HG02981 (cell line): ENCODE measurements around the gene SHISA9.

Experiments
- ATAC-seq: cut with Tn5 transposase; IDR thresholded peaks from one replicate; pipeline ENCODE4 v1.9.1; 2021; ENCODE audit warnings: mild to moderate bottlenecking, moderate library complexity; ENCODE audit not compliant: unreplicated experiment

SHISA9 gene

DNA sequence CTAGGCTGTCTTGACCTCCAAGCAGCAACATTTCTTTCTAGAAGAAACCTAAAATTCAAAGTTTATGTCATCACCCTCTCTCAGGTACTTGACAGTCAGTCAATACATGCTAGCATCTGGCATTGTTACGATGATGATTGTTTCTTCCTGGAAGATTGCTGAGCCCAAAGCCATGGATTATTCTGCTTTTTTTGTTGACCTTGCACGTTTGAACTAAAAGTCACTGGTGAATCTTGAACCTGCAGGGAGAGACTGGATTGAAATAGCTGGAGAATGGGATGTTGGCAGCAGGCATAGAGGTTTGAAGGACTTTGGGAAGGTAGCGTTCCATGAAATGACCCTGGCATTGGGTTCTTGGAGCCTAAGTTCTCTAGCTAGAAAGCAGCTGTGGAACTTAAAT is 42.9 kb downstream of the SHISA9 start:
- ATAC-seq: no peak

DNA sequence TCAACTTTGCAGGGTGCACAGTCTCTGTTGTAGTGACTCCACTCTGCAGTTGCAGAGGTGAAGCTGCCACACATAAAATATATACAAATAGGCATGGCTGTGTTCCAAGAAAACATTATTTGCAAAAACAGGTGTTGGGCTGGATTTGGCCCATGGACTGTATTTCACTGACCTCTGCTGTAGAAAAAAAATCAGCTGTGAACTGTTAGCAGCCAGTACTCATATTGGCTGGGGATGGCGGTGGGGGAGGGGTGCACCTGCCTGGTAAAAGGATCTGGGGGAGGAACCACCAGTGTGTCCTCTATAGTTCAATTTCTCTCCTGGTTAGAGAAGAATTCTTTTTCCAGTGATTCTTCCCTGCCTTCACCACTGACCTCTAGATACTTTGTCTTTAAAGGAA is 50.0 kb downstream of the SHISA9 start:
- no peak for ATAC-seq

DNA sequence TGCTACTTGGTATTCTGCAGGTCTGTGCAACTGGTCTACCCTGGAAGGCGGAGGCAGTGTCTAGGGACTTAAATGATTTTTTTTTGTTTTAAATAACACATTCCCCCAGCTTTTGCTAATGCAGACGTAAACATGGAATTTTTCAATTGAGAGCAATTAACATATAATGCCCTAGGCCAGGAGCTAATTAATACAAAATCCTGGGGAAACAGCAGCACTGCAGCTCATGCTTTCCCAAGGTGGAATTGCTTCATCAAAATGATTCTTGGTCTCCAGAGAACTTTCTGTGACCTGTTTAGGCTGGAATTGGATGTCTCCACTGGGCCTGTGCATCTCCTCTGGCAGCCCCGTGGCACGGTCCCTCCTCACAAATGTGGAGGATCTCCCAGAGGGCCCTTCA is 50.6 kb downstream of the SHISA9 start:
- no peak for ATAC-seq

DNA sequence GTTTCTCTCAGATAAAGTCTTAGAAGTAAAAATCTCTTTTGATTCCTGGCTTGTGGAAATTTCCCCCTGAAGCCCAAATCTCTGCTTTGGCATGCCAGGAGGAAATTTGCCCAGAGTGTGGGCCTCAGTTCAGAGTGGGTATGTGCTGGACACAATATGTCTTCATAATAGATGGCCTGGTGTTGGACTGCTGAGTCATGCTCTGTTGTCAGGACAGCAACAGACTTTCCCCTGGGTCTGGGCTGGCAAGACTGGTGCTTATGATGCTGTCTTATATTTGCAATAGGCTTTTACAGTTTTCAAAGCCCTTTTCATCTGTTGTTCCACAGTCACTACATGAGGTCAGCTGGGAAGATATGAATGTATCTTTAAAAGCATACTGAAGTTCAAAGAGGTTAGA is 57.0 kb downstream of the SHISA9 start:
- ATAC-seq: no peak

DNA sequence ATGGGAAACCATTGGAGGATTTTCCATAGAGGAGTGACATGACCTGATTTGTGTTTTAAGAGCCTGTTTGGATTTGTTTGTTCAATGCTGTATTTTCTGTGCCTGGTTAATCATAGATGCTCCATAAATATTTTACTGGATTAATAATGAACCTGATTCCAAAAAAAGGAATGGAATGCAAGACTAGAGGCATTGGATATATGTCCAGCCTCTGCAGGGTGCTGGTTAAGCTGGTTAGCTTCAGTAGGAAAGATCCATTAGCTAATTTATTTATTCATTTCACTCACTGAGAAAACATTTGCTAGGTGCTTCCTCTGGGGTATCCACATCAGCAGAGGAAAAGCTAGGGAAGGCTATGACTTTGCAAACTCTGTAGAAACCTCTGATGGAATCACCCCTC is 57.7 kb downstream of the SHISA9 start:
- ATAC-seq: no peak

DNA sequence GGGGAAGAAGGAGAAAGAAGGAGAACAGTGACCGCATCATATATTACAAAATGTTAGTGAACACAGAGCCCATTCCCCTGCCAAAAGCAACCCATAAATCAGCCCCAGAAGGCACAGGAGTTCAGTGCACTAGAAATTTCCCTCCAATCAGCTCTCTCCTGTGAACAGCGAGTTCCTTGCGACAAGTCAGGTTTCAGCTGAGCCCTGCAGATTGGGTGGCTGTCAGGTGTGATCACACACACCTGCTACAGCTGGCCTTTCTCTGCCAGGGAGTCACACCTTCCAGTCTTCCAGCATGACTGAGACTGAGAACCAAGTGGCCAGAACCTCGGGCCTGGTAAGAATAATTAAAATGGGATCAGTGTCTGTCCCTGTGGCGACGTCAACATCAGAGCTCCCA is 60.2 kb downstream of the SHISA9 start:
- no peak for ATAC-seq

DNA sequence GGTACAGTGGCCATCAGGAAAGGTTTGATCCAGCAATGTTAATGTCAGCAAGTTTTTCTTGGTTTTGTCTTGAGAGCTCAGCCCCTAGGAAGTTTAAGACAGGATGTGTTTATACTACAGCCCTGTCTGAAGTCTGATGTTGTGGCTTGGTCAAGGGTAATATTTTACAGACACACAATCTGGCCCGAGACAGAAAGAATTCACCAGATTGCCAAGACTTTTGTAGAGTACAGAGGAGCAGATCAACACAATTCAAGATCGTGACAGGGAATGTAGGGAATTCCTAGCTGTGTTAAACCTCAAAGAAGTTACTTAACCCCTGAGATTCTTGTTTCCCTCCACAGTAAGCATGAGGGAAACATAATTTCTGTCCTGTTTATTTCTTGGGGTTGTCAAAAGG is 63.1 kb downstream of the SHISA9 start:
- no peak for ATAC-seq

DNA sequence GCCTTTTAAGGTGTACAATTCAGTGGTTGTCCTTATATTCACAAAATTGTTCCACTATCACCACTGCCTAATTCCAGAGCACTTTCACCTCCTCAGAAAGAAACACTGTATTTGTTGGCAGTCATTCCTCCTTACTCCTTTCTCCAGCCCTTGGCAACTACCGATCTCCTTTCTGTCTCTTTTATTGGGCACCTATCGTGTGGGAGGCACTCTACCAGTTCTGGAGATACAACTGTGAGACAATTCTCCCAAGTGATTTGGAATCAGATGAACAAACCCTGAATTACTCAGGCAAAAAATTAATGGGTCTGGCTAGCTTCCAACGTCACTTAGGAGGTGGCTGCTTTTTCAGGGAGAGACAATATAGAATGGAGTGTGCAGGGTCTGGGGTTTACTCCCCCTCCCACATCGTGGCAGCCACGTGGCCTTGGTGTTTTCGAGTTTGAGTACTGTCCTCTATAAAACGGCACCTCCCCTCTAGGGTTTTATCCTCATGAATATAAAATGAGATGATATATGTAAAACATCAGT is 63.9 kb downstream of the SHISA9 start:
- ATAC-seq: no peak

DNA sequence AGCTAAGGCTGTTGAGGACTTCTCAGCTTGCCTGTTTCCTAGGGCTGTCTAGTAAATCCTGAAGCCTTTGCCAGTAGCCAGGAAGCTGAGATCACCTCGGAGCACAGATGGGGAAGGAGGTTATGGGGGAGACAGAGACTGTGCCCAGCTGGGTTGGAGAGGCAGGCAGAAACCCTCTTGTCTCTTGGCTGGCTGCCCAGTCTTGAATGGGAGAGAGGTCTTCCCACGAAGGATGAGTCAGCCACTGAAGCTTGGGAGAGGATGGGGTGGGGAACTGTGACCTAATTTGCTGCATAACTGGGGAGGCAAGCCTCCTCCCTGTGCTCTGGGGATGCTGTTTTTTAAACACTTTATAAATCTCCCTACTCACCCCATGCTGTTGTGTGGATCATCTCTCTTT is 69.8 kb downstream of the SHISA9 start:
- no peak for ATAC-seq

DNA sequence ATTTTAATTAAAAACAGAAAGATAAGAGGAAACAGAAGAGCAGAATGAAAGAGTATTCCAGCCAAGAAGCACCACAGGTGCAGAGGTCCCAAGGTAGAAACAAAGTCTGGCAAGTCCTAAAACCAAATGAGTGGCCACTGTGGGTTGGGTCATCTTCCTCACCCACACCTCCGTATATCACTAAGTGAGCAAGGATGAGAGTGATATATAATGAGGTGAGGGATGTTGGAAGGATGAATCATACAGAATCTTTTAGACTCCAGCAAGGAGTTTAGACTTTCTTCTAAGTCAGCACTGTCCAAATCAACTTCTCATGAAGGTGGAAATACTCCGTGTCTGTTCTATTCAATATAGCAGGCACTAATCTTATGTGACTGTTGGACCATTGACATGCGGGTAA is 70.8 kb downstream of the SHISA9 start:
- no peak for ATAC-seq

DNA sequence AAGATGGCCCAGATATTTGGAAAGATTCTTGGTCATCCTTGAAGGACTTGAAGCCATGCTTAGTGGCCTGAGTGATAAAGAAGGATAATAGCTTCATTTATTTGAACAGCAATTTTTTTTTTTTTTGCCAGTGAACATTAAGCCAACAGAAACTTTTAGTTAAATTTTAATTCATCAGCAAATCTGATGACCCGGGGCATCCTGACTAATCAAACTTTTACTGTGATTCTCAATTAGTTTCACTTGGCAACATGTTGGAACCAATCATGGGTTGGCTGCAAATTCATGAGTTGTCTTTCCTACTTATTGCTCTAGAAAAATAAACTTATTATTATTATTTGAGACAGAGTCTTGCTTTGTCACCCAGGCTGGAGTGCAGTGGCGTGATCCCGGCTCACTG is 74.4 kb downstream of the SHISA9 start:
- no peak for ATAC-seq

DNA sequence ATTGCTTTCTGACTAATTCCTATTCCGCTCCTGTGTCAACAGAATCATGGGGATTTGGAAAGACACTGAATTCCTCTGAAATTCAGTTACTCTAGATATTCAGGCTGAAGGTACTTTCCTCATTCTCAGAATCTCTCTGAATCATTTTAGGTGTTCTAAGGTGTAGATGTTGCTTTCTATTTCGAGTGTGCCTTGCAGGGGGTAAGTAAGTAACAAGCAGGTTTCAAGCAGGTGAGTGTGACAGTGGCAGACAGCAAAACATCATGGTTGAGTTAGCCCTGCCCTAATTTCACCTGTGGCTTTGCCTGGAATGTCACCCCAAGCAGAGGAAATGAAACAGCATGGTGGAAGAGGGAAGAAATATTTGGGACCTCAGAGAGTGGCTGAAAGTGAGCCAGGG is 75.1 kb downstream of the SHISA9 start:
- ATAC-seq: no peak

DNA sequence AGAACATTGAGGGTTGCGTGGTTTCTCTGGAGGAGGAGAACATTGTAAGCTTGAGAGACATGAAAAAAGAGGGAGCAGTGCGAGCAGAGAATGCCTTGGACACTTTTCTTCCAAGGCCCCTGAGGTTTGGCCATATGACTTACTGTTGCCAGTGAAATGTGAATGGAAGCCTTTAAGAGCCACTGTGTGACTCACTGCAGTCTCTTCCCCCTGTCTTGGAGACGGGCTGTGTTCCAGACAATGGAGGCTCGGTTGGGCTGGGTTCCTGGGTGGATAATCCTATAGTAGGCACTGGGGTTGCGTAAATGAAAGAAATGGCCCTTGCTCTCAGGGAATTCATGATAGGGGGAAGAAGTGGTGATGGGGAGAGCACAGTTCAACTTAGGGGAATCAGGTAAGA is 75.5 kb downstream of the SHISA9 start:
- no peak for ATAC-seq

DNA sequence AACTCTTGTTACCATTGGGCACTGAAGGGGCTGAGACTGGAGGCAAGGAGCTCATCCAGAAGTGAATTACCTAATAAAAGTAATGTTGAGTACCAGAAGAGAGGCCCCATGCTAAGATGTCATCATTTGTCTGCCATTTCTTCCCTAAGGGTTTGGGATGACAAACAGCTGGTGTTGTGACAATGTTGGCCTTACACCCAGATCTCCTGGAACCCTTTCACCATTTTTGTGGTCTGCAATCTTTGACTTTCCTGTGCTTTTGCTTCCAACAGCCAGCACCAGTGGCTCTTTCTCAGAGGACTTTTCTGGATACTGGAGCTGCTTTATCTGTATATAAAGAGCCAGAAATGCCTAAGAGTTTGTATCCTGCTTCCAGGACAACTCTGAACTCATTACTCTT is 84.1 kb downstream of the SHISA9 start:
- ATAC-seq: no peak

DNA sequence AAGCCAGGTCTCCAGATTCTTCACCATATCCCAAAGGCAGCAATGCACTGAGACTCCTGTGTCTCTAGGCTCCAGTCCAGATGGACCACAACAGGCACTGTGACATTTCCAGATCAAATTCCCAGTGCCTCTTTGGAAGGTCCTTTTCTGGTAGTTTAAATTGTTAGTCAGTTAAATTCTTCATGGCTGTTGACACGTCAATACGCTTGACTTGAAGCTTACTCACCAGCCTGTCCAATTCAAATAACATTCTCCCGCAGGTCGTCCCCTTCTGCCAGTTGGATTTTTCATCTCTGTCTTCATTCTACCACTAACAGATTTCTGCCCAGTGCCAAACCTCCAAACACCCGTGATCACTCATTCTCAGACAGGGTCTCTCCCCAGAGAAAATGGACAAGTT is 86.7 kb downstream of the SHISA9 start:
- ATAC-seq: no peak

DNA sequence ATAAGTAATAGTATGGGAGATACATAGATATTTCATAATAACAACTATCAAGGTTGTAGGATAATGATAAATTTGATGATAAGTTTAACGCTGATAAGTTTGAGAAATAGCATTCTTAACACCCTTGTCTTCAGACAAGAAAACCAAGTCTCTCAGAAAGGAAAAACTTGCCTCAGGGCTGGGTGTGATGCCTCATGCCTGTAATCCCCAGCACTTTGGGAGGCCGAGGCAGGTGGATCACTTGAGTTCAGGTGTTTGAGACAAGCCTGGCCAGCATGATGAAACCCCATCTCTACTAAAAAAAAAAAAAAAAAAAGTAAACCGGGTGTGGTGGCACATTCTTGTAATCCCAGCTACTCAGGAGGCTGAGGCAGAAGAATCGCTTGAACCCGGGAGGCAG is 90.7 kb downstream of the SHISA9 start:
- ATAC-seq: no peak

DNA sequence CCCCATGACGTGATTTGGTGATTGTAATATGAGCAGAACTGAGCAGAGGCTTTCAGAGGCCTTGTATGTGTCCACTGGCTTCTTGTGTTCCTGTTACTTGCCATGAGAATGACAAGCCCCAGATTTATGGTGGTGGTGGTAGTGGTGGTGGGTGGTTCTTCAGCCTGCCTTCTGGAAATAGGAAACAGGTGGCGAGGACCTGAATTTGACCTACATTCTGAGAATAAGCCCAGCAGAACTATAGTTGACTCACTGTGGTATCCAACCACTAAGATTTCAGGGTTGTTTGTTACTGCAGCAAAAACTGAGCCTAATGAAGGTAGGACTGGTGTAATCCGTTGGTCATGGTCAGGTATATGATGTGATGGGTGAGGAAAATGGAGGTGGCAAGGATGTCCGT is 93.0 kb downstream of the SHISA9 start:
- ATAC-seq: no peak

DNA sequence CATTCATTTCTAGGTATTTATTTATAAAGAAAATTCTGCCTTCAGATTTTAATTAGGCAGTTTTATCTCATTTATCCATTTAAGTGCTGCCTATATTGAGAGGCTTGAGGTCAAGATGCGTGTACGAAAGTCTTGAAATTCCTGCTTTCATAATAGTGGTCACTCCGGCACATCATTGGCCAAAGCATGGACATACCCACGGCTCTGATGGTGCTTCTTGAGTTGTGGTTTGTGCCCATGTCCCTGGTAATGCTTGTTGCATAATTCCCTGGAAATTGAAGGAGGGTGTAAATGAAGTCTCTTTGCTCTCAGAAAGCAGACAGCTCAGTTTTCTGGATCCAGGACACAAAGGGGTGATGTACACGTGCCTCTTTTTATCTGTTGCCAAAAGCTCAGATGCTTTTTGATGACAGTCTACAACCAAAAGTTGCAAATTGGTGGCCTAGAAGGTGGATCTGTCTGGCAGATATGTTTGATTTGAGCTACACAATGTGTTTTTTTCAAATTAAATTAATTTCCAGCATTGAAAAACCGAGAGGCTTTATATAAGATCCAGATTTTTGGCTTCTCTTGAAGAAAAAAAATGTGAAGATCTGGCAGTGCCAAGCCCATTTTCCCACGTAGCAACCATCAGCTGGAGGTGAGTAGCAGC is 94.4 kb downstream of the SHISA9 start:
- no peak for ATAC-seq

DNA sequence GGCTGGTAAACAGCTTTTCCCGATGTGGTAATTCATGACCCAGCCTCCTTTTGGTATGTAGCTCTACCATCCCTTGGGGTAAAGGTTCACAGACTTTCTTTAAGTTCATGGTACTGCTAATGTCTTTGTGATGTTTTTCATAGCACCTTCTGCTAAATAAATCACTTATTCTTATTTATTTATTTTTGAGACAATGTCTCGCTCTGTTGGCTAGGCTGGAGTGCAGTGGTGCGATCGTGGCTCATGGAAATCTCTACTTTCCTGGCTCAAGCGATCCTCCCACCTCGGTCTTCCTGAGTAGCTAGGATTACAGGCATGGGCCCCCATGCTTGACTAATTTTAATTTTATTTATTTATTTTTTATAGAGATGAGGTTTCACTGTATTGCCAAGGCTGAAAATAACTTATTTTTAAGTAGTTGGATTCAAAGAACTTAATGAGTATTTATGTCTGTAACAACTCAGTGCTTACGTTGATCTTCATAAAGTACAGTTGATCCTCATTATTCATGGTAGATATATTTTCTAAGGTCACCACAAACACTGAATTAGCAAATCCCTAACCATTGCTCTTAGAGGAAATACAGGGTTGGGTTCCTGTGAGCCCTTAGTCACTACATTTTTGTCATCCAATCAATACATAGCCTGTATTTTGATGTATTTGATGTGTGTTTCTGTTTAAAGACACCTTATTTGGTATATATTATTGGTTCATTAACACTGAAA is 97.1 kb downstream of the SHISA9 start:
- no peak for ATAC-seq

DNA sequence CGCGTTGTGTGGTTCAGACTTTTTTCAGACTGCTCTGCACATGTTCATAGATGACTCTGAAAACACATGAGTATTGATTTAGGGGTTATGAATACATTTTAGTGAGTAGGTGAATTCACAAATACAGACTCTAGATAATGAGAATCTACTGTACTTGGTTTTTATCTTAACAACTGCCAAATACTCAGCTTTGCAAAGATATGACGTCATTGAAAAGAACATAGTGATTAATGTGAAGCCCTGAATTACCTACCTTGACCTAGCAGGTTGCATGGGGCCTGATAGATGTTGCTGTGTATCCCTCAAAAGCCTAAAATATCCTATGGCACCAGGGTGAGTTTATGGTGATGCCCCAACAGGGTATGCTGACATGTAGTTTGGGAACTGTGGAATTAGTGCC is 98.0 kb downstream of the SHISA9 start:
- no peak for ATAC-seq

DNA sequence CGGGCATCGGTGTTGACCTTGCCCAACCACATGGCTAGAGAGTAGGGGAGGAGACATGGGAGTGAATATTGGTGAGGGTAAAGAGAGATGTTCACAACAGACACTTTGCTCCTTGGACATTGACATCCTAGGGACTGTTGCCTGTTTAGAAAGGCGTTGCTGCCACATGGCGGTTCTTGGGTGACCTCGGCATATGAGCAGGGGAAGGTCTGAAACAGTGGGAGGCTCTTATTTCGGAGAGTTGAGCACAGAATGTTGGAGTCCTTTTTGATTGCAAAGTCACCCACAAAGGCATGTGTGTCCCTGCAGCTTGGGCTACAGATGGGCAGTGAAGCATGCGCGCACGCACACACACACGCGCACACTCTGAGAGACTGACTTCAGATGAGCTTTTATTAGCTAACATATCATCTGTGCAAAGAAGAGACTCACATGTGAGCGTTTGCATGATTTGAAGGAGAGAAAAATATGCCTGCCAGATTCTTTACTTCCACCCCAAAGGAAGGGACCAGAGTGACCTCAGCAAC is 104.4 kb downstream of the SHISA9 start:
- ATAC-seq: no peak

DNA sequence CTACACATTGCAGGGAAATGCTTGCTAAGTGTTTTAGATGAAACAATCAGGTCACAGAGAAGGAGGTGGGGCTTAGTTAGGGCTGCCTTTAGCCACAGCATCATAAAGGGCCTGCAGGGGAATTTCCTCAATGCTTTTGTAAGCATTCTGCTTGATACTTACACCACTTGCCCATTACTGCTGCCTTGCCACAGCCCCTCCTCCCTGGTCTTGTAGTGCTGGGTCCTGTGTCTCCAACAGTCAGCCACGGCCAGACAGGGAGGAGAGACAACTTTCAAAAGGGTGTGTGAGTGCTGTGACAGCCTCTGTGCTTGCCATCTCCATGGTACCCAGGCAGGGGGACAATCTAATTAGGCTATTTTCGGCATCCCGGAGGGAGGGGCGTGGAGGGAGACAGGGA is 111.2 kb downstream of the SHISA9 start:
- no peak for ATAC-seq
